Transverse colon (tissue), 4 donors: Measurements from ENCODE around the gene HSD3B1. TPM values are rescaled to one million over a fixed set of nuclear protein-coding genes. Genes with fewer than 3 reads are reported as not detected.

ENCODE experiments used
- DNase-seq: peaks from one replicate; pipeline ENCODE4 v3.0.0-alpha.2; 2019
- H3K27ac ChIP-seq, 4 donors: fragments of 200-600 bp; sonication (generic); 2 replicates each; pipeline ENCODE4 v1.5.1; 2016 to 2018; ENCODE audit warnings: inconsistent platforms in 4 of 4
- H3K27me3 ChIP-seq: fragments of 200-600 bp; sonication (generic); 2 replicates; pipeline ENCODE4 v1.5.1; 2017; ENCODE audit warnings: inconsistent platforms
- H3K36me3 ChIP-seq, 4 donors: fragments of 200-600 bp; sonication (generic); 2 replicates each; pipeline ENCODE4 v1.5.1; 2017 to 2019; ENCODE audit warnings: inconsistent platforms in 4 of 4
- H3K4me1 ChIP-seq, 4 donors: fragments of 200-600 bp; sonication (generic); 2 replicates each; pipeline ENCODE4 v1.5.1; 2017 to 2020; ENCODE audit warnings: inconsistent platforms in 4 of 4
- H3K4me3 ChIP-seq, 4 donors: fragments of 200-600 bp; sonication (generic); 1 replicate in 1 of 4; 2 replicates in 3 of 4; pipeline versions ENCODE4 v1.5.1 to v1.6.1; 2017 to 2019; ENCODE audit warnings: inconsistent platforms in 4 of 4
- H3K9me3 ChIP-seq, 2 donors: fragments of 200-600 bp; sonication (generic); 2 replicates each; pipeline ENCODE4 v1.5.1; 2017 to 2019; ENCODE audit warnings: inconsistent platforms in 2 of 2
- CTCF ChIP-seq, 5 experiments: fragments of 200-600 bp in 3 of 5; fragments of 450-650 bp in 2 of 5; sonication (generic) in 3 of 5; IDR thresholded peaks; 1 replicate in 2 of 5; 2 replicates in 3 of 5; pipeline ENCODE4 v1.5.1; 2016 to 2017; ENCODE audit warnings: antibody characterized with exemption in 5 of 5, inconsistent platforms in 3 of 5, mild to moderate bottlenecking in 2 of 5, moderate library complexity in 1 of 5
- EP300 ChIP-seq: sonication (generic); formaldehyde crosslinking; IDR thresholded peaks from one replicate; pipeline ENCODE4 v1.6.1; 2017; ENCODE audit warnings: antibody characterized with exemption, low read depth
- POLR2A ChIP-seq: fragments of 450-650 bp; IDR thresholded peaks from one replicate; pipeline ENCODE4 v1.6.1; 2016; ENCODE audit warnings: antibody characterized with exemption, mild to moderate bottlenecking, moderate library complexity
- POLR2AphosphoS5 ChIP-seq, 3 donors: sonication (generic); formaldehyde crosslinking; IDR thresholded peaks; one replicate each; pipeline ENCODE4 v1.6.1; 2016; ENCODE audit warnings: antibody characterized with exemption in 3 of 3
- WGBS, 2 donors: methylation state at CpG; one replicate each; pipeline ENCODE4 v1.1.5; 2018; ENCODE audit warnings: low coverage in 1 of 2; 5-methylcytosine and 5-hydroxymethylcytosine counted together
- in situ Hi-C, 4 donors: fragments of 200-750 bp; cut with MboI; loops; one replicate each; pipeline versions ENCODE4 v1.15.0 to v1.15.1; 2017; ENCODE audit warnings: low sequenced_read_pairs in 3 of 4, low pct_ligation_motif_present in 1 of 4, low pct_unique_long_range_greater_than_20kb in 1 of 4
- intact Hi-C: fragments of 100-400 bp; cut with DNase I; formaldehyde crosslinking; loops from one replicate; pipeline ENCODE4 v1.15.1; 2023; ENCODE audit warnings: low total_unique reads
- total RNA-seq, 4 donors: library from RNA; depleted of rRNA; stranded (reverse); fragments of >200 nt; gene quantifications; one replicate each; pipeline ENCODE4 v1.1.0, GENCODE V29; 2016

The HSD3B1 gene
- total RNA-seq, 4 donors from 2014 or later: 0.32 to 1.5 TPM; not detected in 2

- no peaks in the 10 kb centered on the region for H3K27me3 ChIP-seq
- WGBS, 2 donors: 70 to 82% methylated on average over 2 of the region's 2 CpGs
- in situ Hi-C loops: no loop called here
- TF ChIP-seq POLR2A: no peak
- no peak for TF ChIP-seq CTCF (IDR thresholded peaks at IDR 0.05)
- TF ChIP-seq POLR2AphosphoS5 (IDR thresholded peaks at IDR 0.05): no peak
- no peak for TF ChIP-seq EP300
- H3K9me3 ChIP-seq: no peaks in the 10 kb centered on the region
- H3K4me1 ChIP-seq: no peaks in the 10 kb centered on the region
- no peak overlapping the region for H3K4me3 ChIP-seq
- no peak overlapping the region for H3K27ac ChIP-seq
- H3K36me3 ChIP-seq: no peaks in the 10 kb centered on the region
- no peak for DNase-seq
- intact Hi-C loops: no loop called here
Observed at GRCh38 chr1:119489201-119489600, 17.8 kb upstream of the HSD3B1 start.

GRCh38 chr1:119490925-119491324, 16.1 kb upstream of the HSD3B1 start:
- no peaks in the 10 kb centered on the region for H3K27me3 ChIP-seq
- intact Hi-C loops: no loop called here
- in situ Hi-C loops: no loop called here
- H3K9me3 ChIP-seq: no peaks in the 10 kb centered on the region
- H3K4me1 ChIP-seq: no peaks in the 10 kb centered on the region
- DNase-seq: no peak
- H3K4me3 ChIP-seq: no peak overlapping the region
- no peak overlapping the region for H3K27ac ChIP-seq
- H3K36me3 ChIP-seq: no peaks in the 10 kb centered on the region
- TF ChIP-seq EP300: no peak

- Histone ChIP-seq H3K9me3 (no peaks in the 10 kb centered on the region), H3K4me1 (no peaks in the 10 kb centered on the region), H3K27ac (no peak overlapping the region), H3K27me3 (no peaks in the 10 kb centered on the region), H3K4me3 (no peak overlapping the region), H3K36me3 (no peaks in the 10 kb centered on the region)
- in situ Hi-C loops (no loop called here), intact Hi-C loops (no loop called here)
- DNase-seq: no peak
- TF ChIP-seq EP300 (no peak), POLR2A (no peak), POLR2AphosphoS5 (IDR thresholded peaks at IDR 0.05) (no peak)
- WGBS, 2 donors: 76 to 100% methylated on average over 1 to 2 of the region's 2 CpGs
Observed at GRCh38 chr1:119492763-119493162, 14.2 kb upstream of the HSD3B1 start.

GRCh38 chr1:119504831-119505230, 2.2 kb upstream of the HSD3B1 start:
- 78 to 85% methylated on average over 4 of the region's 4 CpGs for WGBS, 2 donors
- no peak for TF ChIP-seq POLR2A
- TF ChIP-seq EP300: no peak
- no peak for TF ChIP-seq POLR2AphosphoS5 (IDR thresholded peaks at IDR 0.05)
- no peak for TF ChIP-seq CTCF (IDR thresholded peaks at IDR 0.05)
- no peaks in the 10 kb centered on the region for H3K9me3 ChIP-seq
- in situ Hi-C loops (no loop called here), intact Hi-C loops (no loop called here)
- H3K4me3 ChIP-seq: no peak overlapping the region
- no peak overlapping the region for H3K27ac ChIP-seq
- DNase-seq: no peak
- H3K27me3 ChIP-seq: no peaks in the 10 kb centered on the region
- no peaks in the 10 kb centered on the region for H3K36me3 ChIP-seq
- no peaks in the 10 kb centered on the region for H3K4me1 ChIP-seq

- H3K27ac ChIP-seq: no peak overlapping the region
- no peaks in the 10 kb centered on the region for H3K9me3 ChIP-seq
- intact Hi-C loops: no loop called here
- no peaks in the 10 kb centered on the region for H3K27me3 ChIP-seq
- H3K4me3 ChIP-seq: no peak overlapping the region
- in situ Hi-C loops: no loop called here
- no peaks in the 10 kb centered on the region for H3K36me3 ChIP-seq
- no peak for DNase-seq
- no peaks in the 10 kb centered on the region for H3K4me1 ChIP-seq
- WGBS, 2 donors: 80 to 85% methylated on average over 1 to 2 of the region's 2 CpGs
- TF ChIP-seq CTCF (IDR thresholded peaks at IDR 0.05): no peak
- no peak for TF ChIP-seq POLR2AphosphoS5 (IDR thresholded peaks at IDR 0.05)
Observed at GRCh38 chr1:119510046-119510445, 3.0 kb downstream of the HSD3B1 start.
